Erythroblast (primary cell): ENCODE measurements around the gene ARHGAP40.

Source experiments
- DNase-seq, 2 experiments: peaks; one replicate each; lab custom pipeline; 2025; lab: John Stamatoyannopoulos, UW
- GATA1 ChIP-seq: IDR thresholded peaks from 2 replicates; pipeline ENCODE4 v1.6.1; 2011; ENCODE audit warnings: low read depth, mild to moderate bottlenecking, control low read depth, low read length, moderate library complexity
- POLR2A ChIP-seq: IDR thresholded peaks from 2 replicates; pipeline ENCODE4 v1.6.1; 2011; ENCODE audit warnings: mild to moderate bottlenecking, low read length

ARHGAP40 gene

DNA sequence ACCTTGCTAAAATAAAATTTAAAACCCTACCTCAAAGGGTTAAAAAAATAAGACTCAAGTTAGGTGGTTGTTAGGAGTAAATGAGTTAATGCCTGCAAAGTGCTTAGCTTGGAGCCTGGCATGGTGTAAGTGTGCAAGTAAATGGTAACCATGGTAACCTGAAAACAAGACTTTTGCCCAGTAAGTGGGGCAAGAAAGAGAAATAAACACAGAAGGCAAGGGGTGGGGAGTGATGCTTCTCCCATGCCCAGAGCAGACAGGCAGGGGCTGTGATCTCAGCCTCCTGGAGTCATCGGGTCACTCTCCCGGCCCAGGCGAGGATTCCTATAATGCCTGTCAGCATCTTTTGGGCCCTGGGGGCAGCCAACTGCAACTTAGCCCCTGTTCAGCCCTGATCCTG, 63.5 kb downstream of the ARHGAP40 start:
- TF ChIP-seq GATA1 = no peak
- no peak for TF ChIP-seq POLR2A
- DNase-seq = peak in 1 of 2 experiments; percentile 44

DNA sequence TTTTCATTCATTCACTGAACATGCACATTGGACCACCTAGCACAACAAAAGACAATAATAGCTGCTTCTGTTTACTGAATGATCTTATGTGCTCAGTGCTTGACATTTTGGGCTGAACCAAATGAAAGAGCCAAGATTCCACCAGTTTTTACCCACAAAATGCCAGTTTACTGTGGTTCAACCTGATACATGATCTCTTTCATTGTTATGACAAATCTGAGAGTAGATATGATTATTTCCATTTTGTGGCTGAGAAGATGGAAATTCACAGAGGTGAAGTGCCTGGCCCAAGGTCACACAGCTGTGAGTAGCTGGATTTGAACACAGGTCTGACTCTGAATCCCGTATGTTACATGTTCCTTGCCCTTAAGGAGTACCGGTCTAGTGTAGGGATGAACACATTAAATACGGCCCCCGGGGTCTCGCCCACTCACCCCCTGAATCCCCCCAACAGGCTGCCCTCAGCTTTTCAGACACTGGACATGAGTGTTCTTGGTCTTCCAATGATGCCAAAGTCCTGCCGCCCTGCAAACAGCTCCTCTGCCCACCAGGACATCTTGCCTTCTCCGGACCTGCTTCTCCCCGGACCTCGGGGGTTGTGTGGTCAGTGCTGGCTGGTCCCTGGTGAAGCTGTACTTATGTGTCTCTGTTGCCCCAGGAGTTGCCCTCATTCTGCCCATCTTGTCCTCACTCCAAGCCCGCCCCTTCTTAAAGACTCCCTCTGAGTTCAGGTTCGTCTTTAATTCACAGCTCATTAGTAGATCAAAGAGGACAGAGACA, 64.1 kb downstream of the ARHGAP40 start:
- DNase-seq = peak in 1 of 2 experiments; percentile 34
- TF ChIP-seq POLR2A = no peak
- no peak for TF ChIP-seq GATA1

DNA sequence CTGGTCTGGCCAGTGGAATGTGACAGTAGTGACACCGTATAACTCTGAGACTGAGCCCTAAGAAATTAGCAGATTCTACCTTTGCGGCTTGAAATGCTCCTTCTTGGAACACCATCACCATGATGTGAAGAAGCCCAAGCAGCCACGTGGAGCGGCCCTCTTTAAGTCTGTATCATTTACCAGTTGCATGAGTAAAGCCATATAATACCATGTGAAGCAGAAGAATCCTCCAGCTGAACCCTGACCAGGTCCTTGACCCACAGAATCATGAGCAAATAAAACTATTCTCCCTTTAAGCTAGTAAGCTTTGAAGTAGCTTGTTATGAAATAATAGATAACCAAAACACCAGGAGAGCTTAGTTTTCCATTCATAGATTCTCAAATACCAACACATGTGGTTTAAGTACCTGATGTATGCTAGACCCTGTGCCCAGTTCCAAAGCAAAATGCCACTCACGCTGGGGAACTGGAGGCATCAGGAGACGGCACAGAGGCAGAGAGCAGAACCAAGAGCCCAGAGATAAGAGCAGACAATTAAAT, 65.9 kb downstream of the ARHGAP40 start:
- DNase-seq = no peak
- no peak for TF ChIP-seq POLR2A
- TF ChIP-seq GATA1 = no peak

DNA sequence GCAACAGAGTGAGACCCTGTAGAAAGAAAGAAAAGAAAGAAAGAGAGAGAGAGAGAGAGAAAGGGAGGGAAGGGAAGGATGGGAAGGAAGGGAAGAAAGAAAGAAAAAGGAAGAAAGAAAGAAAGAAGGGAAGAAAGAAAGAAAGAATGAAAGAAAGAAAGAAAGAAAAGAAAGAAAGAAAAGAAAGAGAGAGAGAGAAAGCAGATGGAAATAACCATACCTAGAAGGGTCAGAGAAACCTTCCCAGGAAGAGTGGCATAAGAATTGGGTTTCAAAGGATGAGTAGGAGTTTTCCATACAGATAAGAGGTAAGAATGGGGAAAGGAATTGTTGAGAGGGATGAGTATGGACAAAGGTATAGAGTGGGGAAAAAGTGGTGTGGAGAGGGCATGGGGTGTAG, 68.1 kb downstream of the ARHGAP40 start:
- TF ChIP-seq POLR2A (no peak), GATA1 (no peak)
- no peak for DNase-seq

DNA sequence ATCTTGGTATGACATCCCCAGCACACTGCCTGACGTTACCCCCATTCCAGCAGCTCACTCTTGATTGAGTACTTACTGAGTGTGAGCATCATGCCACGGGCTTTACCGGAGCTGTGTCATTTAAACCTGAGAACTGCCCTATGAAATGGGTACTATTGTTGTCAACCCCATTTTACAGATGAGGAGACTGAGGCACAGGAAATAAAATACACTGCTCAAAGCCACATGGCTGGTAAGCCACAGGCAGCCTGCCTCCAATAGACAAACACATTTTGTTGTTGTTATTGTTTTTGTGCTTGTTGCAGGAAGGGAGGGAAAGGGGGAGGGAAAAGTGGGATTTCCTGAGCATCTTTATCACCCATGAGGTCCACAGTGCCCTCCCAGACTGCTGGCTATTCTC, 69.2 kb downstream of the ARHGAP40 start:
- DNase-seq = no peak
- no peak for TF ChIP-seq GATA1
- no peak for TF ChIP-seq POLR2A

DNA sequence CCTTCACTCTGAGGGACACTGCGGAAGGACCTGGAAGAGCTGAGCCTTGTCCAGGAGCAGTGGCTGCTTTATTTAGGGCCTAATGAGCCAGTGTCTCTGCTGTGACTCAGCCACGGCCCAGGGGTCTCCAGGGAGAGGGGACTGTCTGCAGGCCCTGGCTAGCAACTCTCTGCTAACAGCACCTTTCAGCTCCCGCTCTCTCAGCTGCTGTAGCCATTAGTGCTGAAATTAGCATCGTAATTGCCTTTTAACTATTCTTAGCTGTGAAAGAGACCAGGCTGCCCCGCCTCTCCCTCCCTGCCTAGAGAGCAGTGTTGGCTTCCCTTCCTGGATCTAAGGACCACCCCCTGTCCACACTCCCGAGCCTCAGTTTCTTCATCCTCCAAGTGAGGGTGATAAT, 69.6 kb downstream of the ARHGAP40 start:
- TF ChIP-seq POLR2A (no peak), GATA1 (no peak)
- DNase-seq = no peak

DNA sequence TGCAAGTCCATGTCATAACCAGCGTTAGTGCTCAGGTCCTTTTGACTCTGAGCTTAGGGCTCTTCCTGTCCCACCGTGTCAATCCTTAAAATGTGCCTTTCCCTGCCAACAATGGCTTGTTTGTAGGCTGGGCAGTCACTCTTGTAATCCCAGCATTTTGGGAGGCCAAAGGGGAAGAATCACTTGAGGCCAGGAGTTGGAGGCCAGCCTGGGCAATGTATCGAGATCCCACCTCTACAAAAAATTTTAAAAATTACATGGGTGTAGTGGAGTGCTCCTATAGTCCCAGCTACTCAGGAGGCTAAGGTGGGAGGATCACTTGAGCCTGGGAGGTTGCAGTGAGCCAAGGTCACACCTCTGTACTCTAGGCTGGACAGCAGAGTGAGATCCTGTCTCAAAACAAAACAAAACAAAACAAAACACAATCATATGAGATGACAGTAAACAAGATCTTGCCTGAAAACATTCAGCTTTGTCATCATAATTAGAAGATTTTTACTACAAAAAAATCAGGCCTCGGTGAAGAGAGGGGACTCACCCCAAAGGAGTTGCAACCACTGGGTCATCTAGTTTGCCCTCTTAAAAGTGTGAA, 70.2 kb downstream of the ARHGAP40 start:
- TF ChIP-seq POLR2A (no peak), GATA1 (no peak)
- DNase-seq = no peak

DNA sequence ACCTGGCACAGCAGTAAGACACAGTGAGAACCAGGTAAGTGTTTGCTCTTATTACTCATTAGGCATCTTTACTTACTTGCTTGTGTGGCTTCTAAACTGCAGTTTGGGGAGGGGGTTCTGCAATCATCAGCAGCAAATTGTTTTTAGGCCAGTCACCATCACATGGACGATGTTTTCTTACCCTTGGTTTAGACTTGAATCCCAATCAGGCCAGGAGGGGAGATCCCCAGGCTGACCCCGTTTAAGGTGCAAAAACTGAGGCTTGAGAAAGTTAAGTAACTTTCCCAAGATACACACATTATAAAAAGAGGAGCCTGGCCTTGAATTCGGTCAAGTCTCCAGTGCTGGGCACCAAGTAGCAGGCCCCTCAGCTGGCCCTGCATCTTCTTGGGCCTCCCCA, 70.9 kb downstream of the ARHGAP40 start:
- TF ChIP-seq POLR2A (no peak), GATA1 (no peak)
- no peak for DNase-seq

DNA sequence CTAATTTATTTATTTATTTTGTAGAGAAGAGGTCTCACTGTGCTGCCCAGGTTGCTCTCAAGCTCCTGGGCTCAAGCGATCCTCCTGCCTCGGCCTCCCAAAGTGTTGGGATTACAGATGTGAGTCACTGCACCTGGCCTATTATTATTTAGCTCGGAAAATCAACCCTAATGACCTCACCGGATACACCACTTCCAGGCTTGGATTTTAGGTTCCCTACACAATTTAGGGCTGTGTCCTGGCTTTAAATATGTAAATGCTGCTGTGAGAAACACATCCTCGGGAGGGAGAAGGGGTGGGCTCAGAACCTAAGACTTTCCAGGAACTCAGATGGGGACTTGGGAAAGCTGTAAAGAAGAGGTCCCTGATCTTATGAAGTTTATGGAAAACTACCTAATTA, 71.7 kb downstream of the ARHGAP40 start:
- no peak for DNase-seq
- TF ChIP-seq GATA1 (no peak), POLR2A (no peak)

DNA sequence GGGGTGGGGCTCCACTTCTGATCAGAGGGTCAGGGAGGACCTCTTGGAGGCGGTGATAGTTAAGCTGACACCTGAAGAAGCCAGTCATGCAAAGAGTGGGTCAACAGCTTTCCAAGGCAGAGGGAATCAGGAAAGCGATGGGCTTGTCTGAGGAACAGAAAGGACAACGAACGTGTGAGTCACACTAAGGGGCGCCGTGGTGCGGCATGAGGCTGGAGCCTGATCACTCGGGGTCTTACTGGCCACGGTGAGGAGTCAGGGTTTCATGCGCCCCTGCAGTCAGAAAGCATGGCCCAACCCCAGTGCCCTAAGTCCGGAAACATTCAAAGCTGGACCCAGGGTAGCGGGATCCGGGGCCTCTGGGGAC, 72.1 kb downstream of the ARHGAP40 start:
- TF ChIP-seq POLR2A (no peak), GATA1 (no peak)
- peak; percentile 55 to 63 for DNase-seq

DNA sequence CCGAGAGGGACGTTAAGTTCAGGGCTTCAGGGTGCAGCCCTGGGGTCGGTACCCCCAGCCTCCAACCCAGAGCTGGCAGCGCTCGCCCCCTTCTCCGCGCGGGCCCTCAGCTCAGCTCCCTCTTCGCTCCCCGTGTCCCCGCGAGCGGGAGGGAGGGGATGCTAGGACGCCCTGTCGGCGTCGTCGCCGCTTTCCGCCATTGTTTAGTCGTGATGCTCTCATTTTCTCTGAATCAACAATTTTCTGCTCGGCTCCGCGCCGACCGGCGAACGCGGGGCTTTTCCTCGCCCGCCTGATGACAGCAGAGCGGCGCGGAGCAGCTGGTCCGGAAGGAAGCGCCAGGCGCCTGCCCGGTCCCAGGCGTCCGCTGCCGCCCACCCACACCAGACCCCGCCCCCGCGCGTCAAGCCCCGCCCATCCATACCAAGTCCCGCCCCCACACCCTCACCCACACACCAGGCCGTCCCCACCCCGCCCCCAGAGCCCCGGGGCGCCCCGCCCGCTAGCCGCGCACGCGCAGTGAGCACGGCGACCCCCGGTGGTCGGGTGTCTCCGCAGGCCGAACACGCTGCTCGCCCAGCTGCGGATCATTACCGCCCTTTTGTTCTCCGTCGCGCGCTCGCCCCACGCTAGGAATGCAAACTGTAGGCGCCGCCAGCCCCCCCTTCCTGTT, 72.6 kb downstream of the ARHGAP40 start:
- DNase-seq = peak; percentile 86 to 93
- TF ChIP-seq POLR2A (peak; percentile 80), GATA1 (no peak)

DNA sequence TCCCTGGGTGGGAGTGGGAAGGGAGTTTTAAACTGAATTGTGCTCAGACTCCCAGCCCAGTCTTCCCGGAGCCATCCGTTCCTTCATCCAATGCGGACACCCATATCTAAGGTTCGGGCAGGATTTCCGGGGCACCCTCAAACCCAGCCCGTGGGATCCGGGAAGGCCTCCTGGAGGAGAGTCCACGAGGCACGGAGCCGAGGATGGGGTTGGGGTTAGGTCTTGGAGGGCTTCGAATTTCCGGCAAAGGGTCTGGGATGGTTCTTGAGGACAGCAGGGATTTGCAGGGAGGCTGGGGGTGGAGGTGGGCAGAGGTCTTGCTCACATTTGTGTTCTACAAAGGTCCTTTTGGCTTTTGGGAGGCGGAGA, 73.1 kb downstream of the ARHGAP40 start:
- no peak for DNase-seq
- no peak for TF ChIP-seq POLR2A
- TF ChIP-seq GATA1 = no peak

DNA sequence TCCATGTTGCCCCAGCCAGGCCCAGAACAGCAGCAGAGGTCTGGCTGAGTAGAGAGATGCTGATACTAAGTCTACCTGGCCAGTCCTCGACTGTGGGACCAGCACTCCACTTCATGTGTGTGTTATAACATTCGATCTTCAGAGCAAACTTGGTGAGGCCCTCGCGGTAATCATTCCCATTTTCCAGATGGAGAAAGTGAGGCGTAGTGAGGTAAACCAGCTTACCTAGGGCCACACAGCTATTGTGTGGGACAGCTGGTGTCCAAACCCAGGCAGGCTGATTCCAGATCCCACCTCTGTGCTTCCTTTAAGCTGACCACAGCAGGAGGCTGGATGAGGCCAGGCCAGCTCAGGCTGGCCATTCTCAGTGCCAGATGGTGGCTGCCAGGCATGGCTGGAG, 75.0 kb downstream of the ARHGAP40 start:
- no peak for TF ChIP-seq GATA1
- no peak for TF ChIP-seq POLR2A
- no peak for DNase-seq
